IMR-90 (cell line): ENCODE data around the gene CEMIP2.

ENCODE experiments used
- CEBPB ChIP-seq: IDR thresholded peaks from 2 replicates; pipeline ENCODE4 v1.6.1; 2012; ENCODE audit warnings: low read depth, low read length, improper control_type of control experiment
- CHD1 ChIP-seq: IDR thresholded peaks from 2 replicates; pipeline ENCODE4 v1.6.1; 2012; ENCODE audit warnings: low read depth, low read length, improper control_type of control experiment
- CTCF ChIP-seq: conservative IDR thresholded peaks from 2 replicates; pipeline ENCODE4 v1.5.1; 2012; ENCODE audit warnings: mild to moderate bottlenecking, low read depth, low read length, improper control_type of control experiment
- MAFK ChIP-seq: IDR thresholded peaks from 2 replicates; pipeline ENCODE4 v1.6.1; 2012; ENCODE audit warnings: low read depth, low read length, improper control_type of control experiment
- MXI1 ChIP-seq: IDR thresholded peaks from 2 replicates; pipeline ENCODE4 v1.6.1; 2012; ENCODE audit warnings: low read depth, mild to moderate bottlenecking, low read length, moderate library complexity, borderline replicate concordance
- NFE2L2 ChIP-seq: fragments of 150-350 bp; IDR thresholded peaks from 2 replicates; pipeline ENCODE4 v1.6.1; 2016; ENCODE audit warnings: low read depth, mild to moderate bottlenecking, low read length
- POLR2A ChIP-seq: IDR thresholded peaks from 2 replicates; pipeline ENCODE4 v1.6.1; 2012; ENCODE audit warnings: mild to moderate bottlenecking, low read depth, low read length
- RAD21 ChIP-seq: IDR thresholded peaks from 2 replicates; pipeline ENCODE4 v1.6.1; 2012; ENCODE audit warnings: low read length, improper control_type of control experiment
- RCOR1 ChIP-seq: IDR thresholded peaks from 2 replicates; pipeline ENCODE4 v1.6.1; 2012; ENCODE audit warnings: mild to moderate bottlenecking, low read length, improper control_type of control experiment; ENCODE audit not compliant: insufficient replicate concordance
- TF ChIP-seq, protein P1 (sequence below): fragments of 150-350 bp; IDR thresholded peaks from 2 replicates; pipeline ENCODE4 v1.6.1; 2016; ENCODE audit warnings: low read depth, mild to moderate bottlenecking, low read length, moderate library complexity, borderline replicate concordance
- TF ChIP-seq, protein P2 (sequence below): fragments of 150-350 bp; IDR thresholded peaks from 2 replicates; pipeline ENCODE4 v1.6.1; 2017; ENCODE audit warnings: mild to moderate bottlenecking, antibody characterized with exemption, low read length, low read depth

DNA sequence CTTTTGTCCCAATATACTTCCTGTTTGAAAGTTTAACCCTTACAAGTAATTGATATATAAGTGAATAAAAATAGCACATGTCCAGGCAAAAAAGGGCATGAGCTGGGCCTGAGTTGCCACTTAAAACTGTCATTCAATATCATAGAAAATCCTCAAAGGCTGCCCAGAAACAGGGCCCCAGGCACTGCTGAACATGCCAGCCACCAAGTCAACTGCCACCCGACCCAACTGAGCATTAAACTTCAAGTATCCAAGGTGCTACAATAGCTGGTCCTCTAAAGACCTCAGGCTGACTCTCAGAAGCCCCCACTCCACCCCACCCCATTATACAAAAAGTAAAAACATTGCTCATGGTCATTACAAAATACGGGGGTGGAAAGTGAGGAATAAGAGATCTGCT, 83.7 kb downstream of the CEMIP2 start:
- TF ChIP-seq CTCF (no peak), RAD21 (no peak), CHD1 (no peak), POLR2A (no peak), MAFK (no peak), RCOR1 (no peak), CEBPB (no peak), MXI1 (no peak), NFE2L2 (no peak)
- TF ChIP-seq, protein P1, sequence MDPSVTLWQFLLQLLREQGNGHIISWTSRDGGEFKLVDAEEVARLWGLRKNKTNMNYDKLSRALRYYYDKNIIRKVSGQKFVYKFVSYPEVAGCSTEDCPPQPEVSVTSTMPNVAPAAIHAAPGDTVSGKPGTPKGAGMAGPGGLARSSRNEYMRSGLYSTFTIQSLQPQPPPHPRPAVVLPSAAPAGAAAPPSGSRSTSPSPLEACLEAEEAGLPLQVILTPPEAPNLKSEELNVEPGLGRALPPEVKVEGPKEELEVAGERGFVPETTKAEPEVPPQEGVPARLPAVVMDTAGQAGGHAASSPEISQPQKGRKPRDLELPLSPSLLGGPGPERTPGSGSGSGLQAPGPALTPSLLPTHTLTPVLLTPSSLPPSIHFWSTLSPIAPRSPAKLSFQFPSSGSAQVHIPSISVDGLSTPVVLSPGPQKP = no peak
- TF ChIP-seq, protein P2, sequence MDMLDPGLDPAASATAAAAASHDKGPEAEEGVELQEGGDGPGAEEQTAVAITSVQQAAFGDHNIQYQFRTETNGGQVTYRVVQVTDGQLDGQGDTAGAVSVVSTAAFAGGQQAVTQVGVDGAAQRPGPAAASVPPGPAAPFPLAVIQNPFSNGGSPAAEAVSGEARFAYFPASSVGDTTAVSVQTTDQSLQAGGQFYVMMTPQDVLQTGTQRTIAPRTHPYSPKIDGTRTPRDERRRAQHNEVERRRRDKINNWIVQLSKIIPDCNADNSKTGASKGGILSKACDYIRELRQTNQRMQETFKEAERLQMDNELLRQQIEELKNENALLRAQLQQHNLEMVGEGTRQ = no peak
